HepG2 (cell line): ENCODE data around the gene CES5A. TPM values are rescaled to one million over a fixed set of nuclear protein-coding genes. Genes with fewer than 3 reads are reported as not detected.
A peak's percentile ranks its signal among the peaks of the same experiment; 100 is the strongest.

Experiments used
- BCL3 ChIP-seq: sonication (generic); formaldehyde crosslinking; IDR thresholded peaks from 2 replicates; pipeline ENCODE4 v1.5.1; 2020; ENCODE audit warnings: mild to moderate bottlenecking, missing genetic modification reagents, moderate library complexity
- CAMTA2 ChIP-seq: sonication (generic); formaldehyde crosslinking; IDR thresholded peaks from 2 replicates; pipeline ENCODE4 v1.4.0; 2020; ENCODE audit warnings: mild to moderate bottlenecking, missing genetic modification reagents, borderline replicate concordance
- CEBPB ChIP-seq: IDR thresholded peaks from 2 replicates; pipeline ENCODE4 v1.6.1; 2011; ENCODE audit warnings: low read depth, low read length, improper control_type of control experiment, borderline replicate concordance
- EZH2 ChIP-seq: conservative IDR thresholded peaks from 2 replicates; pipeline ENCODE4 v1.6.1; 2012; ENCODE audit warnings: mild to moderate bottlenecking, low read depth, low read length, moderate library complexity
- KDM1A ChIP-seq: IDR thresholded peaks from 2 replicates; pipeline ENCODE4 v1.6.1; 2016; ENCODE audit warnings: missing compliant biosample characterization
- MTF1 ChIP-seq: sonication (generic); formaldehyde crosslinking; IDR thresholded peaks from 2 replicates; pipeline ENCODE4 v1.5.0; 2020; ENCODE audit warnings: missing genetic modification reagents
- NCOA2 ChIP-seq: sonication (generic); formaldehyde crosslinking; IDR thresholded peaks from 2 replicates; pipeline ENCODE4 v1.8.0; 2022; ENCODE audit warnings: inconsistent platforms
- NCOR1 ChIP-seq: fragments of 200-600 bp; sonication (generic); IDR thresholded peaks from 2 replicates; pipeline ENCODE4 v1.7.0; 2017; ENCODE audit warnings: antibody characterized with exemption, low read length, borderline replicate concordance
- ONECUT2 ChIP-seq: sonication (generic); formaldehyde crosslinking; IDR thresholded peaks from 2 replicates; pipeline ENCODE4 v1.4.0; 2020; ENCODE audit warnings: missing genetic modification reagents
- PLRG1 ChIP-seq: fragments of 450-650 bp; conservative IDR thresholded peaks from 2 replicates; pipeline ENCODE4 v1.6.1; 2016
- RAD51 ChIP-seq: fragments of 450-650 bp; IDR thresholded peaks from 2 replicates; pipeline ENCODE4 v1.6.1; 2016; ENCODE audit warnings: borderline replicate concordance
- RBM39 ChIP-seq: fragments of 200-400 bp; formaldehyde crosslinking; IDR thresholded peaks from one replicate; pipeline ENCODE4 v1.6.1; 2018; ENCODE audit warnings: antibody characterized with exemption, mild to moderate bottlenecking, low read depth, low read length; ENCODE audit not compliant: poor library complexity, severe bottlenecking
- RFXANK ChIP-seq: IDR thresholded peaks from 2 replicates; pipeline ENCODE4 v1.6.1; 2016
- RORA ChIP-seq: sonication (generic); formaldehyde crosslinking; IDR thresholded peaks from 2 replicates; pipeline ENCODE4 v1.5.0; 2020; ENCODE audit warnings: mild to moderate bottlenecking, missing genetic modification reagents, moderate library complexity
- TCF7 ChIP-seq: sonication (generic); IDR thresholded peaks from 2 replicates; pipeline ENCODE4 v1.6.1; 2016; ENCODE audit warnings: antibody characterized with exemption, low read depth
- TOE1 ChIP-seq: sonication (generic); formaldehyde crosslinking; IDR thresholded peaks from 2 replicates; pipeline ENCODE4 v1.4.0; 2020; ENCODE audit warnings: mild to moderate bottlenecking, missing genetic modification reagents
- ZBED4 ChIP-seq: sonication (generic); formaldehyde crosslinking; IDR thresholded peaks from 2 replicates; pipeline ENCODE4 v1.4.0; 2020; ENCODE audit warnings: missing genetic modification reagents, borderline replicate concordance
- ZFP41 ChIP-seq: sonication (generic); formaldehyde crosslinking; IDR thresholded peaks from 2 replicates; pipeline ENCODE4 v1.4.0; 2020; ENCODE audit warnings: mild to moderate bottlenecking, missing genetic modification reagents, borderline replicate concordance
- ZMAT3 ChIP-seq: sonication (generic); formaldehyde crosslinking; conservative IDR thresholded peaks from 2 replicates; pipeline ENCODE4 v1.7.0; 2021; ENCODE audit warnings: missing genetic modification reagents
- ZNF282 ChIP-seq: fragments of 450-650 bp; IDR thresholded peaks from 2 replicates; pipeline ENCODE4 v1.6.1; 2018; ENCODE audit not compliant: partially characterized antibody
- ZNF629 ChIP-seq: sonication (generic); formaldehyde crosslinking; conservative IDR thresholded peaks from 2 replicates; pipeline ENCODE4 v1.5.0; 2020; ENCODE audit warnings: missing genetic modification reagents
- ZNF746 ChIP-seq: sonication (generic); formaldehyde crosslinking; IDR thresholded peaks from 2 replicates; pipeline ENCODE4 v1.8.0; 2022; ENCODE audit warnings: mild to moderate bottlenecking, missing genetic modification reagents
- ZNF776 ChIP-seq: sonication (generic); formaldehyde crosslinking; IDR thresholded peaks from 2 replicates; pipeline ENCODE4 v1.4.0; 2020; ENCODE audit warnings: mild to moderate bottlenecking, missing genetic modification reagents
- polyA plus RNA-seq, 8 experiments: library from polyadenylated mRNA; depleted of rRNA in 3 of 8; stranded (reverse) in 7 of 8; unstranded in 1 of 8; fragments of >200 nt; fragmentation: Illumina TruSeq in 4 of 8; extraction: Trizol in 4 of 8; gene quantifications; 2 replicates each; pipeline versions ENCODE4 v1.2.1 to v1.2.3, GENCODE V29; 2011 to 2016; ENCODE audit warnings: low read depth in 4 of 8, missing spikeins in 1 of 8, mixed read lengths in 1 of 8; ENCODE audit not compliant: insufficient read depth in 1 of 8
- total RNA-seq, 5 experiments: library from RNA; depleted of rRNA; stranded (reverse); fragments of >200 nt; fragmentation: Illumina TruSeq; extraction: Trizol; gene quantifications; 2 replicates each; pipeline ENCODE4 v1.2.3, GENCODE V29; 2016; ENCODE audit warnings: low read depth in 1 of 5

Gene CES5A
- total and polyA plus RNA-seq, 2 of the 13 experiments (the other 11 are each of a cell fraction or from before 2014, with no cell fraction given): not detected

- TF ChIP-seq BCL3 (CRISPR knock-in tag) (no peak), ZFP41 (CRISPR knock-in tag) (no peak), MTF1 (CRISPR knock-in tag) (no peak), ONECUT2 (CRISPR knock-in tag) (no peak), ZNF282 (no peak), EZH2 (no peak), ZMAT3 (CRISPR knock-in tag) (no peak), PLRG1 (0 out of 2 replicates have a peak, but pooled peaks have one; percentile 75), RAD51 (0 out of 2 replicates have a peak, but pooled peaks have one; percentile 14), RFXANK (no peak), ZNF746 (CRISPR knock-in tag) (no peak), ZNF776 (CRISPR knock-in tag) (no peak), CAMTA2 (CRISPR knock-in tag) (no peak), KDM1A (peak; percentile 61; the same call in 1 of the 2 replicates), ZNF629 (CRISPR knock-in tag) (peak; percentile 77), NCOR1 (no peak), RORA (CRISPR knock-in tag) (no peak), NCOA2 (CRISPR knock-in tag) (no peak), RBM39 (no peak), TCF7 (no peak), ZBED4 (CRISPR knock-in tag) (no peak), CEBPB (peak; percentile 10; the same call in 1 of the 2 replicates), TOE1 (CRISPR knock-in tag) (no peak)
Observed at GRCh38 chr16:55846598-55847346, 28.4 kb downstream of the CES5A start (continued).
